Measurements from ENCODE around the gene RNF19B. TPM values are rescaled to one million over a fixed set of nuclear protein-coding genes. Genes with fewer than 3 reads are reported as not detected.
A peak's percentile ranks its signal among the peaks of the same experiment; 100 is the strongest.

RNF19B gene
- total RNA-seq, 1 experiment from 2014 or later: 15.0 TPM

- H3K4me3 Mint-ChIP-seq: peak overlapping the region; percentile 2 to 28; a peak in 2 of 5 replicates
- no peaks in the 10 kb centered on the region for H3K79me1 ChIP-seq (ENCODE audit: insufficient read depth, low read depth, low read length, poor library complexity, severe bottlenecking)
- no peak overlapping the region for H2BK5ac ChIP-seq (ENCODE audit: insufficient read length, low read length)
- no peak overlapping the region for H2BK15ac ChIP-seq (ENCODE audit: low read depth, low read length)
- peaks cover 11% of the 10 kb centered on the region; the same call in 1 of the 2 replicates for H3K4me1 ChIP-seq (ENCODE audit: insufficient read depth, low read length)
- H3K14ac ChIP-seq (ENCODE audit: insufficient read depth, low read length): no peak overlapping the region
- peaks cover 0 to 2% of the 10 kb centered on the region in 2 experiments; a peak in 2 of 5 replicates for H3K9me3 Mint-ChIP-seq
- no peak for DNase-seq
- H3K23ac ChIP-seq (ENCODE audit: insufficient read length, low read depth, low read length): no peak overlapping the region
- no peak overlapping the region for H4K8ac ChIP-seq (replicated peaks; ENCODE audit: insufficient read length, low read depth, low read length)
- no peak overlapping the region for H3K18ac ChIP-seq (ENCODE audit: insufficient read length, low read depth, low read length)
- no peaks in the 10 kb centered on the region for H3K23me2 ChIP-seq (ENCODE audit: insufficient read length, low read depth, low read length, poor library complexity, severe bottlenecking)
- H3K27me3 Mint-ChIP-seq (ENCODE audit: low read depth): peaks cover 47% of the 10 kb centered on the region
- H3K27ac Mint-ChIP-seq: peak overlapping the region; percentile 8 to 16 (median 9); a peak in 3 of 7 replicates
- H3K36me3 Mint-ChIP-seq (ENCODE audit: insufficient read depth in 1 of 3, low read depth in 3 of 3): no peaks in the 10 kb centered on the region; a peak in 1 of 7 replicates
- H3K4me1 Mint-ChIP-seq: peaks cover 45 to 47% of the 10 kb centered on the region in 2 experiments
- H3K56ac ChIP-seq (ENCODE audit: insufficient read length, low read depth, low read length): no peak overlapping the region
- H3K4me2 ChIP-seq (ENCODE audit: insufficient read depth, insufficient read length, low read length): peak overlapping the region; percentile 25
- H4K20me1 ChIP-seq (ENCODE audit: control insufficient read depth, insufficient read depth, insufficient read length): no peaks in the 10 kb centered on the region
- no peak overlapping the region for H3K4ac ChIP-seq (ENCODE audit: low read depth, low read length)
- H3T11ph ChIP-seq (ENCODE audit: low read length): no peak overlapping the region
- no peak overlapping the region for H2BK12ac ChIP-seq (ENCODE audit: insufficient read length, low read depth, low read length)
- WGBS (ENCODE audit: extremely low coverage, insufficient read length, low lambda C conversion rate): no CpG with 5 or more reads among the region's 8 CpGs
- no peak overlapping the region for H2BK20ac ChIP-seq (ENCODE audit: low read depth, low read length, poor library complexity, severe bottlenecking)
- no peak overlapping the region for H3K27ac ChIP-seq (ENCODE audit: insufficient read length, low read depth, low read length)
- no peak overlapping the region for H2AFZ ChIP-seq (ENCODE audit: low read length)
- no peaks in the 10 kb centered on the region for H3K9me3 ChIP-seq (ENCODE audit: control insufficient read depth, low read depth, low read length)
- no peak overlapping the region for H2BK120ac ChIP-seq (ENCODE audit: low read depth, low read length, poor library complexity, severe bottlenecking)
- no peaks in the 10 kb centered on the region for H3K79me2 ChIP-seq (ENCODE audit: insufficient read depth, low read length)
- H3K9ac ChIP-seq (ENCODE audit: extremely low read depth, insufficient read length, low read length): no peak overlapping the region
- no peak overlapping the region for H2AK5ac ChIP-seq (ENCODE audit: insufficient read length, low read length)
- H3K27me3 ChIP-seq (ENCODE audit: insufficient read depth, low read length): no peaks in the 10 kb centered on the region
- H4K5ac ChIP-seq (ENCODE audit: insufficient read length, low read depth, low read length): no peak overlapping the region
- TF ChIP-seq CTCF (conservative IDR thresholded peaks at IDR 0.05): no peak
- no peak overlapping the region for H4K91ac ChIP-seq (ENCODE audit: insufficient read length, low read depth, low read length)
Observed at GRCh38 chr1:32981003-32981901, 16.6 kb upstream of the RNF19B start.

All from H9 (cell line).